ACC112 (cell line): Measurements from ENCODE around the gene PGBD5.

Source experiments
- H2AFZ ChIP-seq: fragments of 200-600 bp; sonication (generic); one replicate; pipeline ENCODE4 v1.6.0; 2017; ENCODE audit warnings: antibody characterized with exemption, low read length; ENCODE audit not compliant: unreplicated experiment
- H3K27ac ChIP-seq: fragments of 200-600 bp; sonication (generic); 2 replicates; pipeline ENCODE4 v1.5.1; 2014; ENCODE audit warnings: low read depth, mild to moderate bottlenecking, antibody characterized with exemption, low read length, moderate library complexity
- H3K27me3 ChIP-seq: fragments of 200-600 bp; sonication (generic); 2 replicates; pipeline ENCODE4 v1.6.1; 2014; ENCODE audit warnings: mild to moderate bottlenecking, antibody characterized with exemption, low read length, moderate library complexity, mixed read lengths; ENCODE audit not compliant: insufficient read depth
- H3K36me3 ChIP-seq: fragments of 200-600 bp; sonication (generic); 2 replicates; pipeline ENCODE4 v1.6.1; 2016; ENCODE audit warnings: mild to moderate bottlenecking, antibody characterized with exemption, low read length, moderate library complexity, mixed read lengths; ENCODE audit not compliant: insufficient read depth
- H3K4me1 ChIP-seq: fragments of 200-600 bp; sonication (generic); one replicate; pipeline ENCODE4 v1.6.1; 2016; ENCODE audit warnings: low read length, mixed read lengths; ENCODE audit not compliant: insufficient read depth, unreplicated experiment, control insufficient read depth
- H3K4me3 ChIP-seq: fragments of 200-600 bp; sonication (generic); 2 replicates; pipeline ENCODE4 v1.5.1; 2014; ENCODE audit warnings: mild to moderate bottlenecking, low read depth, low read length
- H3K79me2 ChIP-seq: fragments of 200-600 bp; sonication (generic); one replicate; pipeline ENCODE4 v1.6.0; 2016; ENCODE audit warnings: low read length; ENCODE audit not compliant: control insufficient read depth, unreplicated experiment, insufficient read depth

PGBD5 gene

DNA sequence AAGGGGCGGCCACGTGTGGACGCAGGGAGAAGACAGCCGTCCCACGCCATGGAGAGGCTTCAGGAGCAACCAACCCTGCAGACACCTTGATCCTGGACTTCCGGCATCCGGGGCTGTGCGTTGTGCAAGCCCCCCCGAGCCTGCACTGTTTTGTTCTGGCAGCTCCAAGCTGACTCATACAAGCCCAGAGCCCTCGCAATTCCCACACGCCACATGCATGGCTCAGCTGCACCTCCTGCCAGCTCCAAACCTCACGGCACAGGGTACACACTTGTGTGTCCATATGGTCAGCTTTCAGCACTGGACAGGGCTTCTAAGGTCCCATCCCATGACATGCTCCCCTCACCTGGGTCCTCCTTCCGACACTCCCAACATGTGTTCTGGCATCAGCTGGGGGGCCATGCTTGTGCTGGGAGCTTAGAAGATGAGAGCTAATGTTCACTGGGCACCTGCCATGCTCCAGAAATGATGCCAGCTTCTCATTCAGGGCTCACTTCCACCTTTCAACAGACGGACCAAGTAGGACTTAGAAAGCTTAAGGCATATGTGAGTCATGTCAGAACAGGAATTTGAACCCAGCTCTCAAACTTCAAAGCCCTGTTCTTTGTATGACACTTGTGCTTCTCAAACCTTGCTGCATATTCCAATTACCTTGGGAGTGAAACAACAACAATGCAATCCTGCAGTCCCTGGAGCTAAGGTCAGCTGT is 137.3 kb downstream of the PGBD5 start:
- Histone ChIP-seq H3K27me3 (peaks cover 14% of the 10 kb centered on the region), H3K79me2 (no peaks in the 10 kb centered on the region), H3K4me3 (no peak overlapping the region), H3K27ac (no peak overlapping the region), H2AFZ (no peak overlapping the region), H3K36me3 (no peaks in the 10 kb centered on the region), H3K4me1 (no peaks in the 10 kb centered on the region)

DNA sequence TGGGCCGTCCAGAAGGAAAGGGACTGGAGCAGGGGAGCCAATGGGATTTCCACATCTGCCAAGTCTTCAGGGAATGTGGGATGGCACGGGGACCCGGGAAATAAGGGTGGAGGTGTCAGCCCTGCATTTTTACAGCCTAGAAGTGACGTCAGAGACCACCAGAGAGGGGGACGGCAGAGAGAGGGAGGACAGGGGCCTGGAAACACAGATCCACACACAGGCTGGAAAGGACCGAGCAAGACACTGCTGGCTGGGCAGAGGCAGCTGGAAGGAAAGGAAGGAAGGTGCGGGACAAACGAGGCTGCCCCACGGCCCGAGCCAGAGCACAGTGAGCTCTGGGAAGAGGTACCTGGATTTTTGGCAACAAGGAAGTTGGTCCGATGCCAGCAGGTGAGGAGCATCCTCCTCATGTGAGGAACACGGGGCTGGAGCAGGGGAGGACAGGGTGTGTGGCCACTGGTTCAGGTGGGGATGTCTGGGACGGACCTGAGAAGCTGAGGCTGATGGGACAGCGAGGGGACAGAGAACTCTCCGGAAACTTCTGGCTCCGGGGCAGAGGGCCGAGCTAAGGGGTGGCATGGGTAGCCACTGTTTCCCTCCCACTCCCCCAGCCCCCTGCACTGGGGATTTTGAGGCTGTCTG is 138.3 kb downstream of the PGBD5 start:
- no peaks in the 10 kb centered on the region for H3K36me3 ChIP-seq
- no peak overlapping the region for H2AFZ ChIP-seq
- no peak overlapping the region for H3K27ac ChIP-seq
- H3K79me2 ChIP-seq, result no peaks in the 10 kb centered on the region
- H3K4me3 ChIP-seq, result no peak overlapping the region
- H3K4me1 ChIP-seq, result no peaks in the 10 kb centered on the region
- H3K27me3 ChIP-seq, result peaks cover 4% of the 10 kb centered on the region; the same call in 1 of the 2 replicates

DNA sequence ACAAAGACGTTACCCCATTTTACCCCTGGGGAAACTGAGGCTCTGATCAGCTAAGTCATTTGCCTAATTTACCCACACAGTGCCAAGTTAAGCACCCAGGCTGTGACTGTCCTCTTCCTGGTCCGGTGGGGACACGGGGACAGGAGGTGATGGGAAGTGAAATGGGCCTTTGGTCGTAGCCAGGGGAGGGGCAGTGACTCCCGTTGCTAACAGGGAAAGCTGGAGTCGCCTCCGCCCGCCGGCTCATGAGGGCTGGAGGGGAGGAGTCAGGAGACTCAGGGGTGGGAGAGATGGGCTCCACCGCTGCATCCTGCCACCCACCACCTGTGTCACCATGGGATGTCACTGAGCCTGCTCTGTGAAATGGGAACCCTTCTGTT is 139.3 kb downstream of the PGBD5 start:
- no peaks in the 10 kb centered on the region for H3K4me1 ChIP-seq
- H3K27ac ChIP-seq, result no peak overlapping the region
- no peaks in the 10 kb centered on the region for H3K36me3 ChIP-seq
- no peaks in the 10 kb centered on the region; the same call in 1 of the 2 replicates for H3K27me3 ChIP-seq
- no peaks in the 10 kb centered on the region for H3K79me2 ChIP-seq
- H3K4me3 ChIP-seq, result no peak overlapping the region
- no peak overlapping the region for H2AFZ ChIP-seq

DNA sequence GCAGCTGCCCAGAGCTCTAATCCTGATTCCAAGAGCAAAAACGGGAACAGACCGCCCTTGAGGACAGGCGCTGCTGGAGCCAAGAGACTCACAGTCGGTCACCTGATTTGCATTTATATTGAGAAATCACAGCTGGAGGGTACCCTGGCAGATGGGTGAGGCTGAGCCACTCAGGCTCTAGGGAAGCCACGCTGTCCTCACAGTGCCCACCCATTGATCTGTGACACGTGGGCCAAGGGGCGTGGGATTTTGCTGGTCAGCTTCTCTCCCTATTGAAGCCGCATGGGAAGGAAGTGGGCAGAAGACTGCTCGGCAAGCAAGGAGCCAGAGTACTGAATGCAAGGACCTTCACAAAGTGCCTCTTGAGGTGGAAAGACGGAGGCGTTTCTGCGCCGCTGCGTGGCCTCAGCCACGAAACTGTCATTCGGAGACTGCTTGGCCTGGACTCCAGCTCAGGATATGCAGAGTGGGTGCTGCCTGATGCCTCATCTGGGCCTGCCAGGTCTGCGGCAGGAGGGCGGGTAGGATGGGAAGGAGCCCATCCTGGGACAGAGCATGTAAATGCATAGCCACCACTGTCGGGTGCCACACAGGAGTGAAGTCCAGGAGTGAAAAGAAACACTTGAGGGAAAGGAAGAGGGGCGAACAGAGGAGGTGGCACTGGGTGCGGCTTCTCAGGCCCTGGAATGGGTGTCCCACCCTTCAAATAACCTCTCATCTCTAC is 139.8 kb downstream of the PGBD5 start:
- no peak overlapping the region for H3K27ac ChIP-seq
- no peaks in the 10 kb centered on the region for H3K36me3 ChIP-seq
- no peak overlapping the region for H2AFZ ChIP-seq
- no peaks in the 10 kb centered on the region for H3K79me2 ChIP-seq
- no peaks in the 10 kb centered on the region; the same call in 1 of the 2 replicates for H3K27me3 ChIP-seq
- H3K4me3 ChIP-seq, result no peak overlapping the region
- no peaks in the 10 kb centered on the region for H3K4me1 ChIP-seq

DNA sequence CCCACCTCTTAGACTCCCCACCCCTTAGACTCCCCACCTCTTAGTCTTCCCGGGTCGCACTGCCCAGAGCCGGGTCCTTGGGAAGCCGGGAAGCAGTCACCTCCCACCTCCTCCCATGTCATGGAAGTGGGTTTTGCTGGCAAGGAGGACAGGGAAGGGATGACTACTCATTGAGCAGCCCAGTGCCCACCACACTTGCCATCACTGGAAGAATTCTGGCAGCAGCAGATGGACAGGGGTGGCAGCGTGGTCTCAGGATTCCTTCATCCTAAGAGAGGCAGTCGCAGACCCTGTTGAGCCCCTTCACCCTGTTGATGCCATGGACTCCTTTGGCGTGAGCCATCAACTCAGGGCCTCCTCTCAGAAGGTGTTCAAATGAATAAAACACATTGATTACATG is 140.8 kb downstream of the PGBD5 start:
- H3K79me2 ChIP-seq, result no peaks in the 10 kb centered on the region
- H3K4me1 ChIP-seq, result no peaks in the 10 kb centered on the region
- H3K36me3 ChIP-seq, result no peaks in the 10 kb centered on the region
- H3K4me3 ChIP-seq, result no peak overlapping the region
- no peaks in the 10 kb centered on the region; the same call in 1 of the 2 replicates for H3K27me3 ChIP-seq
- no peak overlapping the region for H2AFZ ChIP-seq
- H3K27ac ChIP-seq, result no peak overlapping the region

DNA sequence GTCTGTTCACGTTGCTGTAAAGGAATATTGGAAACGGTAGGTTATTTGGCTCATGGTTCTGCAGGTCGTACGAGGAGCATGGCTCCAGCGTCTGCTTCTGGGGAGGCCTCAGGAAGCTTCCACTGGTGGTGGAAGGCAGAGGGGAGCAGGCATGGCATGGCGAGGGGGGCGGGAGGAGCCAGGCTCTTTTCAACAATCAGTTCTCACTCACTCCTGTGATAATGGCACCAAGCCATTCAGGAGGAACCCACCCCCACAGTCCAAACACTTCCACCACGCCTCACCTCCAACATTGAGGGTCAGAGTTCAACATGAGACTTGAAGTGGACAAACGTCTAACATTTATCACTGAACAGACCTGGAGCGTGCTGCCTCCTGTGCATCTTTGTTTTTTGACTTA is 141.2 kb downstream of the PGBD5 start:
- H3K4me3 ChIP-seq, result no peak overlapping the region

DNA sequence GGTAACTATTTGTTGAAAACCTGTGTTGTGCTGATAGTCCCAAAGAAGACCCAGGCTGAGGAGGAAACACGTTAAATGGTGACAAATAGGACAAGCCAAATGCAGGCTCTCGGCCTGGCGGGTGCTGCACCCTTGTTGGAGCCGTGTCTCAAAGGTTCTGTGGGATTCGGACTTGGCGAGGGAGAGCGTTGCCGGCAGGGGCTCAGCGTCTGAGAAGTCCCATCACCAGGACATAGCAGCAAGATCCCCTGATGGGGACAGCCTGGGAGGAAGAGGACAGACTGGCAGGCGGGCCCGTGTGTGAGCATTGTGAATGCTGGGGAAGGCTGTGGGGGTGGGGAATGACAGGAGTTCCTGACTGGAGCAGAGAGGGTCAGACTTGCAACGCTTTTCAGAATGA is 142.5 kb downstream of the PGBD5 start:
- H3K79me2 ChIP-seq, result no peaks in the 10 kb centered on the region
- H3K36me3 ChIP-seq, result no peaks in the 10 kb centered on the region
- H3K27ac ChIP-seq, result no peak overlapping the region
- H3K4me1 ChIP-seq, result no peaks in the 10 kb centered on the region
- H3K4me3 ChIP-seq, result no peak overlapping the region
- H2AFZ ChIP-seq, result no peak overlapping the region
- H3K27me3 ChIP-seq, result no peaks in the 10 kb centered on the region; the same call in 1 of the 2 replicates

More for the DNA sequence above, 141.2 kb downstream of the PGBD5 start:
- Histone ChIP-seq H2AFZ (no peak overlapping the region), H3K79me2 (no peaks in the 10 kb centered on the region), H3K36me3 (no peaks in the 10 kb centered on the region), H3K27me3 (no peaks in the 10 kb centered on the region; the same call in 1 of the 2 replicates), H3K4me1 (no peaks in the 10 kb centered on the region), H3K27ac (no peak overlapping the region)

DNA sequence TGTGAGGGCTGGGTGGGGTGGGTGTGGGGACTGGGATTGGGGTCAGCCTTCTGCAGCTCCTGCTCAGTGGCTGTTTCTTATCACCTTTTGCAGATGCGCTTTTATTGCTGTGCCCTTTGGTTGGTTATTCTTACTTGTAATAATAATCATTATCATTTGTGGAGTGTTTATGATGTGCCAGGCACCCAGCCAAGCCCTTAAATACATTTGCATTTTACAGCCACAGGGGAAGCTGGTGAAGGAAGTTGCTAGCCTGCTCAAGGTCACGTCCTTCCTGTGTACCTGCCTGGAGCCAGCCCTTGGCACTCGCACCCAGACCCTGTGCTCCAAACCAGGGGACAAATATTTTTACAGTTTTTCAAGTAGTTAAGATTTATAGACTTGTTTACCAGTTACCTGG is 144.0 kb downstream of the PGBD5 start:
- Histone ChIP-seq H3K27ac (no peak overlapping the region), H3K4me3 (no peak overlapping the region), H3K27me3 (no peaks in the 10 kb centered on the region), H3K4me1 (no peaks in the 10 kb centered on the region), H3K79me2 (no peaks in the 10 kb centered on the region), H2AFZ (no peak overlapping the region), H3K36me3 (no peaks in the 10 kb centered on the region)

DNA sequence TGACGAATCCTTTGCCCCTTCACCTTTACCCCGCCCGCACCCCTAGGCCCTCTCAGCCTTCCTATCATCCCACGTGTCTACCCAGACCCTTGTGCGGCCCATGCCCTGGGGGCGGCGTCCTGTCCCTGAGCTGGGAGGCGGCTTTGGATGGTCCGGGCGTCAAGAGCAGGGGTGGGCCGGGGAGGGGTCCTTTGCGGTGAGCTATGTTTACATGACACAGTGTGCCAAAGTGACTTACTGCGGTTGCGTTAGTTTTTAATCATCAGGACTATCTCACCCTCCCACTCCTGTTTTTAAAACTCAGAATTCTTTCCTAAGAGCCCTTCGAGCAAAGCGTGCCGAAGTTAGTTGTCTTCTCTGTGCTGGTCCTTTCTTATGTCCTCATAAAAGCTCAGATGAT is 144.6 kb downstream of the PGBD5 start:
- Histone ChIP-seq H3K36me3 (no peaks in the 10 kb centered on the region), H3K27ac (no peak overlapping the region), H3K79me2 (no peaks in the 10 kb centered on the region), H3K4me1 (no peaks in the 10 kb centered on the region), H3K27me3 (no peaks in the 10 kb centered on the region), H2AFZ (no peak overlapping the region), H3K4me3 (no peak overlapping the region)

DNA sequence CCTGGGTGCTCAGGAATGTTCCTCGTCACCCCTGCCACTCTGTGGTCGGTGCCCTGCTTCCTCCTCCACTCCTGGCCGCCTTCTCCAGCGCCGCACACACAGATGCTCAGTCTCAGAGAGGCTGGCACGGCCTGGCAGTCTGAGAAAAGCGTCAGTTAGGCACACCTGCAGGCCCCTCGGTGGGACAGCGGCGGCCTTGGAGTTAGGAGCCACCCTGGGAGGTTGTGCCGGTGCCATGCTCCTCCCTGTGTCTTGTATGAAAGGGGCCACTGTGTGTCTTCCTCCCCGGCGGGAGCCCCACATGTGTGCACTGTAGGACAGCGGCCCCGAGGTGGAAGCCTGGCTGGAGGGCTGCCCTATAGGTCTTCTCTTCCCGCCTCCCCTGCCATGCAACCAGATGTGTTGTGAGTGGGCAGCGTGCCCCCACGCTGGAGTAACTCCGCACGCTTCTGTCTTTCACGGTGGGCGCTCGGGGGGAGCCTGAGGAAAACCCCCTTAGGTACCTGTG is 145.2 kb downstream of the PGBD5 start:
- no peak overlapping the region for H3K27ac ChIP-seq
- peaks cover 4% of the 10 kb centered on the region for H3K36me3 ChIP-seq
- no peaks in the 10 kb centered on the region for H3K27me3 ChIP-seq
- H3K4me1 ChIP-seq, result no peaks in the 10 kb centered on the region
- no peak overlapping the region for H3K4me3 ChIP-seq
- no peak overlapping the region for H2AFZ ChIP-seq
- H3K79me2 ChIP-seq, result no peaks in the 10 kb centered on the region
